ENCODE results near the gene KHSRP. TPM values are rescaled to one million over a fixed set of nuclear protein-coding genes. Genes with fewer than 3 reads are reported as not detected.

Gene KHSRP
- total and polyA plus RNA-seq, 9 donors = 56.2 to 260 (median 250) TPM

DNA sequence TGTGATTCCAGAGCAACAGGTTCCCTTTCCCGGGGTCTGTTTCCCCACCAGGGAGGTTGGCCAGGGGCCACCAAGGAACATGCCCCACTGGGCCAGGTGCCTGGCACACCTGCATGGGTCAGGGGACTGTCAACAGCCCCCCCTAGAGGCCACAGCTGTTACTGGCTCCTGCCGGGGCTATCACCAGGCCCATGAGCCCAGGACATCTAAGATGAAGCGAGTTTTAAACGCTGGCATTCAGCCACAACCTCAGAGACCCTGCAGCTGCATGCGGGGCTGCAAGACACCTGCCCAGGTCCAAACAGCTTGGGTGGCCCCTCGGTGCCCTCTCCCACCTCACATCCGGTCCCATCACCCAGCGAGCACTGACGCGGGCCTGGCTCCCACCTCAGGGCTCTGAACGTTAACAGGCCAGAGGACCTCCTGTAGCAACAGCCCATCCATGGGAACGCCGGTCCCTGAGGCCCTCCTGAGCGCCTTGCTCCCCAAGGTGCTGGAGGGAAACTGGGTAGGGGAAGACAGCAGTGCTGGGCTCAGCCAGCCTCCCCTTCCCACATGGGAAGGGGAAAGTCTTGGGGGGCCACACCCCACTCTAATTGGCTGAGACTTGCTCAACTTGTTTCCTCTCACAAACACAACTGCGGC is 12.0 kb downstream of the KHSRP start:
- H3K9me3 ChIP-seq = no peaks in the 10 kb centered on the region
- H3K4me3 ChIP-seq = no peak overlapping the region
- WGBS, 3 donors = 23 to 27% (median 24%) methylated on average over 15 of the region's 15 CpGs
- peak; percentile 37 to 68 (median 55) for DNase-seq
- intact Hi-C loops (cut with DNase I) = no loop called here
- no peaks in the 10 kb centered on the region for H3K36me3 ChIP-seq
- peak overlapping the region in 1 of 2 donors; percentile 63 for H3K27ac ChIP-seq
- peaks cover 3% of the 10 kb centered on the region for H3K4me1 ChIP-seq (ENCODE audit: insufficient read depth)
- TF ChIP-seq POLR2A (IDR thresholded peaks at IDR 0.05) = no peak
- TF ChIP-seq, protein P1, sequence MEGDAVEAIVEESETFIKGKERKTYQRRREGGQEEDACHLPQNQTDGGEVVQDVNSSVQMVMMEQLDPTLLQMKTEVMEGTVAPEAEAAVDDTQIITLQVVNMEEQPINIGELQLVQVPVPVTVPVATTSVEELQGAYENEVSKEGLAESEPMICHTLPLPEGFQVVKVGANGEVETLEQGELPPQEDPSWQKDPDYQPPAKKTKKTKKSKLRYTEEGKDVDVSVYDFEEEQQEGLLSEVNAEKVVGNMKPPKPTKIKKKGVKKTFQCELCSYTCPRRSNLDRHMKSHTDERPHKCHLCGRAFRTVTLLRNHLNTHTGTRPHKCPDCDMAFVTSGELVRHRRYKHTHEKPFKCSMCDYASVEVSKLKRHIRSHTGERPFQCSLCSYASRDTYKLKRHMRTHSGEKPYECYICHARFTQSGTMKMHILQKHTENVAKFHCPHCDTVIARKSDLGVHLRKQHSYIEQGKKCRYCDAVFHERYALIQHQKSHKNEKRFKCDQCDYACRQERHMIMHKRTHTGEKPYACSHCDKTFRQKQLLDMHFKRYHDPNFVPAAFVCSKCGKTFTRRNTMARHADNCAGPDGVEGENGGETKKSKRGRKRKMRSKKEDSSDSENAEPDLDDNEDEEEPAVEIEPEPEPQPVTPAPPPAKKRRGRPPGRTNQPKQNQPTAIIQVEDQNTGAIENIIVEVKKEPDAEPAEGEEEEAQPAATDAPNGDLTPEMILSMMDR (IDR thresholded peaks at IDR 0.05) = no peak
- no peak for TF ChIP-seq EP300 (IDR thresholded peaks at IDR 0.05)
- no peaks in the 10 kb centered on the region for H3K27me3 ChIP-seq

DNA sequence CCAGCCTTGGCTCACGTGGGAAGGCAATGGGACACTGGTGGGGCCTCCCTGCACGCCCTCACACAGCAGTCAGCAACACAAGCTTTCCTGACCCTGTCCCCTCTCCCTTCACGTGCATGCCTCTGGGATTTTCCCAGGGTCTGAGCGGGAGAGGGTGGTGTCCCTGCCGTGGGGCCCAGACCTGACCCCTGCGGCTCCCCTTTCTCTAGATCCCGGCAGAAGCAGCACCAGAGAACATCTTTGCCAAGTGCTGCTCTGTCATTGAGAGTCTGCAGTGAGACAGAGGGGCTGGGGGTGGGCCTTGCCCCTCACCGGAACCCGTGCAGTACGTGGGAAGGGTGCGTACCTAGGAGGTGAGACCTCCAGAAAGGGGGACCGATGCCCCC is 12.6 kb downstream of the KHSRP start:
- Histone ChIP-seq H3K4me1 (ENCODE audit: insufficient read depth) (peaks cover 3% of the 10 kb centered on the region), H3K27ac (peak overlapping the region; percentile 20 to 63), H3K4me3 (no peak overlapping the region), H3K36me3 (no peaks in the 10 kb centered on the region), H3K27me3 (no peaks in the 10 kb centered on the region), H3K9me3 (no peaks in the 10 kb centered on the region)
- intact Hi-C loops (cut with DNase I) = no loop called here
- 60 to 64% (median 63%) methylated on average over 12 of the region's 12 CpGs for WGBS, 3 donors
- DNase-seq = no peak
- TF ChIP-seq POLR2A (IDR thresholded peaks at IDR 0.05) (no peak), EP300 (IDR thresholded peaks at IDR 0.05) (no peak)

DNA sequence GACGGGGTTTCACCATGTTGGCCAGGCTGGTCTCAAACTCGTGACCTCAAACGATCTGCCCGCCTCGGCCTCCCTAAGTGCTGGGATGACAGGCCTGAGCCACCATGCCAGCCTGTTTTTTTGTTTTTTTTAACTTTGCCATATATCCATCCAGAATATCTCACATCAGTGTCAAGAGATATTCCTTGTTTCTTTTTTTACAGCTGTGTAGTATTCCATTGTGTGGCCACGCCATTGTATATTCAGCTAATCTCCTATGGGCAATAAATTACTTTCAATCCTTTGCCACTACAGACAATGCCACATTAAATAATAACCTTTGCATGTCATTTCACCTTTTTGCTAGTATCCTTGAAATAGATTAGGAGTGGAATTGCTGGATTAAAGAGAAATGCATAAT is 15.3 kb downstream of the KHSRP start:
- H3K27ac ChIP-seq = no peak overlapping the region
- no peak overlapping the region for H3K4me3 ChIP-seq
- H3K36me3 ChIP-seq = no peaks in the 10 kb centered on the region
- peaks cover 3% of the 10 kb centered on the region for H3K4me1 ChIP-seq (ENCODE audit: insufficient read depth)
- no peaks in the 10 kb centered on the region for H3K27me3 ChIP-seq
- intact Hi-C loops (cut with DNase I) = no loop called here
- H3K9me3 ChIP-seq = no peaks in the 10 kb centered on the region
- 94 to 99% (median 94%) methylated on average over 6 of the region's 6 CpGs for WGBS, 3 donors
- DNase-seq = no peak
- TF ChIP-seq, protein P1 (IDR thresholded peaks at IDR 0.05) = no peak
- TF ChIP-seq POLR2A (IDR thresholded peaks at IDR 0.05) (no peak), EP300 (IDR thresholded peaks at IDR 0.05) (no peak)

DNA sequence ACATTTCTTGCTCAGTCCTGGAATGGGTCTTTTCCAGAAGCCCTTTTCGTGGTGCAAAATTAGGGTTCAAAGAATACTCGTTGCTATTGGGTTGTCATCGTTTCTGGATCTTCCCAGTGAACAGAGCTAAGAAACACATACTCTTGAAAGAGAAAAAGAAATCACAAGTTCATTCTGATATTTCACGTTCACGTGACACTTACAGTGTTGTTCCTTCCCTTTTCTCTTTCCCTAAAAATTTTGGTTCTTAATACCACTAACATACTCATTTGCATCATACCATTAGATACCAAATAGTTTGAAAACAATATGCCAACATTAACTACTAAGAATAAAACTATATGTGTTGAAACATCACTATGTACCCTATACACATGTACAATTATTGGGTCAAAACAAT is 18.2 kb downstream of the KHSRP start:
- intact Hi-C loops (cut with DNase I) = no loop called here
- DNase-seq = no peak
- no peaks in the 10 kb centered on the region for H3K9me3 ChIP-seq
- TF ChIP-seq EP300 (IDR thresholded peaks at IDR 0.05) (no peak), POLR2A (IDR thresholded peaks at IDR 0.05) (no peak)
- TF ChIP-seq, protein P1 (IDR thresholded peaks at IDR 0.05) = no peak
- no peak overlapping the region for H3K27ac ChIP-seq
- no peaks in the 10 kb centered on the region for H3K36me3 ChIP-seq
- no peaks in the 10 kb centered on the region for H3K27me3 ChIP-seq
- no peaks in the 10 kb centered on the region for H3K4me1 ChIP-seq (ENCODE audit: insufficient read depth)
- no peak overlapping the region for H3K4me3 ChIP-seq
- WGBS, 3 donors = 77 to 84% (median 78%) methylated on average over 5 of the region's 5 CpGs

DNA sequence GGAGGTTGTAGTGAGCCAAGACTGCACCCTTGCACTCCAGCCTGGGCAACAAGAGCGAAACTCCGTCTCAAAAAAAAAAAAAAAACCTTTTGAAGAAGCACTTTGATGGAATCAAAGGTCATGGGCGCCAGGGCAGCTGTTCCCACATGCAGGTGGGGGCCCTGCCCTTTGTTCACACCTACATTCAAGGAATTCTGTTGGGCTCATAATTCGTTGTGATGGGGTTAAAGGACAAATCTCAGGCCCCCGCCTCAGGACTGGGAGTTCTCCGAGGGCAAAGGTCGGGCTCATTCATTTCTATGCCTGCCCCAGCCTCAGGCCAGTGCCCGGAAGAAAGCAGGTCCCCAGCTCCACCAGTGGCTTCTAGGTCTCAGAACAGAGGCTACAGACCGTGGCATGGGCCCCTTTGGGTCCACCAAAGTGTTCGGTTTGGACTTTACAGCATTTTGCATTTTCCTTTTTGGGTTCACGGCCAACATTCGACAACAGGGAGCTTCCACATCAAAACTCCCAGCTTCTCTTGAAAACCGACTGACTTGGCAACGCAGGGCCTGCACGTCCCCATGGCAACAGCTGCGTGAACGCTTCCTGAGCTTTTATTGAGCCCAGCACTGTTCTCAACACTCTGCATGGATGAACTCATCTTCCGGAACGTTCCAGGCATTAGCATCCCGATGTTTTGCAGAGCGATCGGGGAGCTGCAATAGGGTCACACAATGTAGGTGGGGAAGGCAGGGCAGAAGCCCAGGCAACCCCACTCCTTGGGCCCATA is 21.6 kb downstream of the KHSRP start:
- TF ChIP-seq, protein P1 (IDR thresholded peaks at IDR 0.05) = no peak
- TF ChIP-seq POLR2A (IDR thresholded peaks at IDR 0.05) = no peak
- no peak overlapping the region for H3K27ac ChIP-seq
- H3K4me1 ChIP-seq (ENCODE audit: insufficient read depth) = no peaks in the 10 kb centered on the region
- H3K36me3 ChIP-seq = no peaks in the 10 kb centered on the region
- no peaks in the 10 kb centered on the region for H3K9me3 ChIP-seq
- intact Hi-C loops (cut with DNase I) = no loop called here
- no peaks in the 10 kb centered on the region for H3K27me3 ChIP-seq
- no peak for DNase-seq
- WGBS, 3 donors = 32 to 37% (median 36%) methylated on average over 22 of the region's 22 CpGs
- H3K4me3 ChIP-seq = no peak overlapping the region

Data from ovary (tissue), 9 donors.